Ascending aorta (tissue), 2 donors: ENCODE data around the gene FBLN1. TPM values are rescaled to one million over a fixed set of nuclear protein-coding genes. Genes with fewer than 3 reads are reported as not detected.
"Not testable (repeated sequence)": the region's sequence is repeated elsewhere in the genome, so short reads cannot be mapped to it uniquely, and the experiment has no call there.

Experiments used
- DNase-seq, 2 donors: peaks; one replicate each; pipeline ENCODE4 v3.0.0-alpha.2; 2019; ENCODE audit warnings: low spot score in 2 of 2
- H3K27ac ChIP-seq, 2 donors: fragments of 200-600 bp; sonication (generic); one replicate each; pipeline ENCODE4 v1.5.1; 2016 to 2017; ENCODE audit warnings: mild to moderate bottlenecking in 1 of 2
- H3K27me3 ChIP-seq: fragments of 200-600 bp; sonication (generic); one replicate; pipeline ENCODE4 v1.5.1; 2017
- H3K36me3 ChIP-seq, 2 donors: fragments of 200-600 bp; sonication (generic); one replicate each; pipeline ENCODE4 v1.5.1; 2016
- H3K4me1 ChIP-seq, 2 donors: fragments of 200-600 bp; sonication (generic); one replicate each; pipeline ENCODE4 v1.5.1; 2016 to 2017; ENCODE audit warnings: mild to moderate bottlenecking in 1 of 2
- H3K4me3 ChIP-seq, 2 donors: fragments of 200-600 bp; sonication (generic); one replicate each; pipeline ENCODE4 v1.5.1; 2016 to 2017; ENCODE audit warnings: mild to moderate bottlenecking in 1 of 2
- H3K9me3 ChIP-seq, 2 donors: fragments of 200-600 bp; sonication (generic); one replicate each; pipeline ENCODE4 v1.5.1; 2016
- CTCF ChIP-seq, 3 experiments: fragments of 200-600 bp in 2 of 3; fragments of 450-650 bp in 1 of 3; sonication (generic) in 2 of 3; IDR thresholded peaks; one replicate each; pipeline ENCODE4 v1.5.1; 2016 to 2019; ENCODE audit warnings: antibody characterized with exemption in 3 of 3, mild to moderate bottlenecking in 1 of 3, moderate library complexity in 1 of 3
- intact Hi-C: fragments of 100-400 bp; cut with DNase I; formaldehyde crosslinking; loops from one replicate; pipeline ENCODE4 v1.15.1; 2023
- total RNA-seq: library from RNA; depleted of rRNA; stranded (reverse); fragments of >200 nt; gene quantifications from one replicate; pipeline ENCODE4 v1.1.0, GENCODE V29; 2016

FBLN1 gene
- total RNA-seq, 1 donor from 2014 or later: 580 TPM

- no peaks in the 10 kb centered on the region for H3K36me3 ChIP-seq
- no peak for TF ChIP-seq CTCF (IDR thresholded peaks at IDR 0.05)
- no peak for DNase-seq
- no peak overlapping the region for H3K4me3 ChIP-seq
- peaks cover 3 to 11% of the 10 kb centered on the region in 2 donors for H3K4me1 ChIP-seq
- no peaks in the 10 kb centered on the region for H3K27me3 ChIP-seq
- H3K27ac ChIP-seq: no peak overlapping the region
- H3K9me3 ChIP-seq: no peaks in the 10 kb centered on the region
- intact Hi-C loops: no loop called here
Observed at GRCh38 chr22:45456811-45457210, 45.9 kb upstream of the FBLN1 start.

GRCh38 chr22:45458532-45458931 is 44.2 kb upstream of the FBLN1 start:
- H3K9me3 ChIP-seq: no peaks in the 10 kb centered on the region
- intact Hi-C loops: no loop called here
- H3K4me1 ChIP-seq: peaks cover 0 to 7% of the 10 kb centered on the region in 2 donors
- H3K27ac ChIP-seq: no peak overlapping the region
- no peak for TF ChIP-seq CTCF (IDR thresholded peaks at IDR 0.05)
- H3K27me3 ChIP-seq: no peaks in the 10 kb centered on the region
- no peaks in the 10 kb centered on the region for H3K36me3 ChIP-seq
- DNase-seq: no peak
- no peak overlapping the region for H3K4me3 ChIP-seq

- H3K4me3 ChIP-seq: no peak overlapping the region
- H3K4me1 ChIP-seq: peaks cover 0 to 7% of the 10 kb centered on the region in 2 donors
- H3K27me3 ChIP-seq: no peaks in the 10 kb centered on the region
- peak overlapping the region; percentile 19 to 63 for H3K27ac ChIP-seq
- H3K9me3 ChIP-seq: no peaks in the 10 kb centered on the region
- TF ChIP-seq CTCF (IDR thresholded peaks at IDR 0.05): no peak
- DNase-seq: no peak
- intact Hi-C loops: no loop called here
- no peaks in the 10 kb centered on the region for H3K36me3 ChIP-seq
Observed at GRCh38 chr22:45459235-45459634, 43.4 kb upstream of the FBLN1 start.

GRCh38 chr22:45460288-45461109 is 42.2 kb upstream of the FBLN1 start:
- TF ChIP-seq CTCF (IDR thresholded peaks at IDR 0.05): no peak
- Histone ChIP-seq H3K9me3 (no peaks in the 10 kb centered on the region), H3K4me3 (no peak overlapping the region), H3K27me3 (no peaks in the 10 kb centered on the region), H3K4me1 (peaks cover 0 to 7% of the 10 kb centered on the region in 2 donors), H3K27ac (peak overlapping the region; percentile 19 to 63), H3K36me3 (no peaks in the 10 kb centered on the region)
- no peak for DNase-seq
- intact Hi-C loops: no loop called here

- no peaks in the 10 kb centered on the region for H3K27me3 ChIP-seq
- no peaks in the 10 kb centered on the region for H3K36me3 ChIP-seq
- no peak for DNase-seq
- intact Hi-C loops: no loop called here
- H3K4me1 ChIP-seq: peaks cover 0 to 7% of the 10 kb centered on the region in 2 donors
- TF ChIP-seq CTCF (IDR thresholded peaks at IDR 0.05): no peak
- H3K9me3 ChIP-seq: no peaks in the 10 kb centered on the region
- H3K27ac ChIP-seq: no peak overlapping the region
- H3K4me3 ChIP-seq: no peak overlapping the region
Observed at GRCh38 chr22:45462034-45462655, 40.5 kb upstream of the FBLN1 start.

- DNase-seq, H3K36me3 ChIP-seq, H3K27ac ChIP-seq, H3K4me3 ChIP-seq, intact Hi-C loops, H3K27me3 ChIP-seq, H3K9me3 ChIP-seq, H3K4me1 ChIP-seq: not testable (repeated sequence)
Observed at GRCh38 chr22:45463691-45464090, 39.0 kb upstream of the FBLN1 start.
